Pancreas (tissue), 10 donors: ENCODE results near the gene PCDH15. TPM values are rescaled to one million over a fixed set of nuclear protein-coding genes. Genes with fewer than 3 reads are reported as not detected.

Source experiments
- ATAC-seq, 4 donors: fragments of 200-7000 bp; cut with Tn5 transposase; one replicate each; pipeline versions ENCODE4 v1.8.0 to v1.9.1; 2020; ENCODE audit warnings: mild to moderate bottlenecking in 4 of 4, moderate library complexity in 4 of 4
- DNase-seq, 6 donors: peaks; one replicate each; pipeline ENCODE4 v3.0.0-alpha.2; 2020
- FAIRE-seq: peaks from 2 replicates; lab custom pipeline; 2012; peaks lifted over from hg19 to GRCh38; lab: Jason Lieb, UNC
- H3K27ac ChIP-seq, 4 donors: fragments of 200-600 bp; sonication (generic); 1 replicate in 3 of 4; 2 replicates in 1 of 4; pipeline versions ENCODE4 v1.5.0 to v1.8.0; 2020
- H3K27me3 ChIP-seq, 4 donors: fragments of 200-600 bp; one replicate each; pipeline ENCODE4 v1.8.0; 2021
- H3K36me3 ChIP-seq, 3 donors: fragments of 200-600 bp; sonication (generic) in 1 of 3; one replicate each; pipeline versions ENCODE4 v1.5.0 to v1.8.0; 2020 to 2021
- H3K4me1 ChIP-seq, 3 donors: fragments of 200-600 bp; one replicate each; pipeline ENCODE4 v1.8.0; 2021
- H3K4me3 ChIP-seq, 4 donors: fragments of 200-600 bp; sonication (generic) in 2 of 4; one replicate each; pipeline versions ENCODE4 v1.5.0 to v1.8.0; 2020 to 2021
- H3K9me3 ChIP-seq, 4 donors: fragments of 200-600 bp; one replicate each; pipeline ENCODE4 v1.8.0; 2021
- WGBS, 2 donors: extraction: QIAGEN DNeasy Blood & Tissue Kit; methylation state at CpG; one replicate each; pipeline ENCODE4 v1.1.7; 2013; 5-methylcytosine and 5-hydroxymethylcytosine counted together
- intact Hi-C, 3 donors: fragments of 100-400 bp; cut with DNase I; formaldehyde crosslinking; loops; one replicate each; pipeline versions ENCODE4 v1.11.1 to v1.14.2; 2022
- polyA plus RNA-seq, 2 donors: library from polyadenylated mRNA; stranded (reverse); fragments of 200-250 nt; gene quantifications; one replicate each; pipeline ENCODE4 v1.2.3, GENCODE V29; 2013
- total RNA-seq, 6 donors: library from RNA; stranded (reverse); fragmentation: NEBNext Ultra II Directional in 4 of 6; extraction: Animal tissue kit (Norgen Biotek cat#: 25700) in 4 of 6; gene quantifications; one replicate each; pipeline versions ENCODE4 v1.2.1 to v1.2.4, GENCODE V29; 2021 to 2023
- TF ChIP-seq, protein P1 (sequence below), 4 donors: fragments of 200-600 bp; sonication (generic) in 3 of 4; IDR thresholded peaks; one replicate each; pipeline versions ENCODE4 v1.5.0 to v1.8.0; 2021; ENCODE audit warnings: antibody characterized with exemption in 4 of 4
- donor health status: healthy with polysubstance abuse.
- donor health status: DM: no; HTN: no; CAD: no; lungs with moderate emphysema.
- donor health status: DM: no; HTN: no; CAD: no.
- donor health status: control.
- donor health status: control.
- donor health status: Bipolar disorder and iron deficiency.
- donor health status: DM: yes; HTN: yes; CAD: no.
- donor health status: DM: no; HTN: no; CAD: no.
- donor health status: DM: no; HTN: no; CAD: no.
- donor health status: DM: yes; HTN: yes; CAD: no.

PCDH15 gene
- total and polyA plus RNA-seq, 8 donors: 0.31 TPM; not detected in 7

DNA sequence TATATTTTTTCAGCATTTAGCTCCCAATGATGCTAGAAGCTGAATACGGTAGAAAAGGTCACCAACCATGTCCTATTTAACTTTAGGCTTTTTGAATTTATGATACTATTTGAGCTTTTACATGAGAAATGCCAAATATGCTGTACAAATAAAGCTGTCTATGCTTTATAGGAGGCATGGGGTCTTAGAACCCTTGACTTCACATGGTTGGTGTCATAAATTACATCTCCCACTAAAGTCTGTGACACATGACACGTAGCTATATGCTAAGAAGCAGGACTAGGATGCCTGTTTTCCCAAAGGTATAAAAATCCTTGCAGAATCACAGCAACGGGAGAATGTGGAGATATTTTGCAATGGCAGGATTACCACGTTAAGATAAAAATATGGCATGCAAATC, 960.4 kb downstream of the PCDH15 start:
- Histone ChIP-seq H3K4me1 (no peaks in the 10 kb centered on the region), H3K9me3 (no peaks in the 10 kb centered on the region), H3K27ac (no peak overlapping the region), H3K27me3 (no peaks in the 10 kb centered on the region), H3K4me3 (no peak overlapping the region), H3K36me3 (no peaks in the 10 kb centered on the region)
- no peak for DNase-seq
- TF ChIP-seq, protein P1, sequence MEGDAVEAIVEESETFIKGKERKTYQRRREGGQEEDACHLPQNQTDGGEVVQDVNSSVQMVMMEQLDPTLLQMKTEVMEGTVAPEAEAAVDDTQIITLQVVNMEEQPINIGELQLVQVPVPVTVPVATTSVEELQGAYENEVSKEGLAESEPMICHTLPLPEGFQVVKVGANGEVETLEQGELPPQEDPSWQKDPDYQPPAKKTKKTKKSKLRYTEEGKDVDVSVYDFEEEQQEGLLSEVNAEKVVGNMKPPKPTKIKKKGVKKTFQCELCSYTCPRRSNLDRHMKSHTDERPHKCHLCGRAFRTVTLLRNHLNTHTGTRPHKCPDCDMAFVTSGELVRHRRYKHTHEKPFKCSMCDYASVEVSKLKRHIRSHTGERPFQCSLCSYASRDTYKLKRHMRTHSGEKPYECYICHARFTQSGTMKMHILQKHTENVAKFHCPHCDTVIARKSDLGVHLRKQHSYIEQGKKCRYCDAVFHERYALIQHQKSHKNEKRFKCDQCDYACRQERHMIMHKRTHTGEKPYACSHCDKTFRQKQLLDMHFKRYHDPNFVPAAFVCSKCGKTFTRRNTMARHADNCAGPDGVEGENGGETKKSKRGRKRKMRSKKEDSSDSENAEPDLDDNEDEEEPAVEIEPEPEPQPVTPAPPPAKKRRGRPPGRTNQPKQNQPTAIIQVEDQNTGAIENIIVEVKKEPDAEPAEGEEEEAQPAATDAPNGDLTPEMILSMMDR (IDR thresholded peaks at IDR 0.05): no peak
- FAIRE-seq: no peak
- ATAC-seq: no peak
- 37 to 45% methylated on average over 4 of the region's 4 CpGs for WGBS, 2 donors
- intact Hi-C loops: no loop called here

DNA sequence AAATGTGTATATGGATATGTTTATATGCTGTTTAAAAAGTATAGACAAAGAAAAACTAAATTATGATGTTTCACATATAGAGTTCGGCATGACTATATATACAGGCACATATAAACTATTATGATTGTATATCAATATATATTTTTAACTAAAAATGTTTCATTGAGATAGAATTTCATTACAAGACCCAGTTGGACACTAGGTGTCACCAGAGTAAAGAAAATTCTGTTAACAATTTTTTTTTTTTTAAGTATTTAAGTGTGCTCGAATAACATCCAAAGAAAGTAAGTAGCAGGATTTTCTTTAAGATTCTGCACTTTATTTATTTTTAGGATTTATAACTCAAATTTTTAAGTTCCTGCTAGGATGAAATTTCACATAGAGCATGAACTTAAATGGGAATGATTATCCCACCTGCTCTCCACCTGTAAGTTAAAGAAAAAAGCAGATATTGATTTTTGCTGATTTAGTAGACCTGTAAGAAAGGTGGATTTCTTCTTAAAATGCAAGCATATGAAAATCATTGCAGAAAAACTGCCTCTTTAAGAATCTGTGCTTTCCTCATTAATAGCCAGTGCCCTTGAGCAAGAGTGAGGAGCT, 961.5 kb downstream of the PCDH15 start:
- intact Hi-C loops: no loop called here
- H3K4me1 ChIP-seq: no peaks in the 10 kb centered on the region
- no peaks in the 10 kb centered on the region for H3K27me3 ChIP-seq
- no peak overlapping the region for H3K27ac ChIP-seq
- 15 to 17% methylated on average over 2 of the region's 2 CpGs for WGBS, 2 donors
- H3K36me3 ChIP-seq: no peaks in the 10 kb centered on the region
- H3K9me3 ChIP-seq: no peaks in the 10 kb centered on the region
- TF ChIP-seq, protein P1 (IDR thresholded peaks at IDR 0.05): peak in 2 of 4 donors; percentile 24 to 34
- no peak overlapping the region for H3K4me3 ChIP-seq
- FAIRE-seq (peak; percentile 95), DNase-seq (no peak), ATAC-seq (no peak)

DNA sequence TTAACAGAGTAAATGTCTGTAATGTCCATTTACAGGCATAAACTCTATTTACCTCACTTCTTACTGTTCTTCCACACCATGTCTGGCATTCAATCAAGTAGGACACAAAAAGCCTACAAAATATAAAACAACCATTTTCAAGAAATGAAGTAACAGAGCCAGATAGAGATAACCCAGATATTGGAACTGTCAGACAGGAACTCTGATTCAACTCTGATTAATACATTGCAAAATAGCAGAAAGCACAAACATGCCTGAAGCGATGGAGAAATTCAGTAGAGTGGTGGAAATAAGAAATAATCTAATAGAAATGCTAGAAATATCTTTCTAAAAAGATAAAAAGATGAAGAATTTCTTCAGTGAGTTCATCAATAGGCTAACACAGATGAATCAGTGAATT, 964.4 kb downstream of the PCDH15 start:
- no peaks in the 10 kb centered on the region for H3K4me1 ChIP-seq
- H3K4me3 ChIP-seq: no peak overlapping the region
- intact Hi-C loops: no loop called here
- DNase-seq: no peak
- ATAC-seq: no peak
- no peak for FAIRE-seq
- H3K27ac ChIP-seq: no peak overlapping the region
- no peaks in the 10 kb centered on the region for H3K9me3 ChIP-seq
- no peaks in the 10 kb centered on the region for H3K27me3 ChIP-seq
- 80 to 95% methylated on average over 1 of the region's 1 CpG for WGBS, 2 donors
- TF ChIP-seq, protein P1 (IDR thresholded peaks at IDR 0.05): no peak
- H3K36me3 ChIP-seq: no peaks in the 10 kb centered on the region

DNA sequence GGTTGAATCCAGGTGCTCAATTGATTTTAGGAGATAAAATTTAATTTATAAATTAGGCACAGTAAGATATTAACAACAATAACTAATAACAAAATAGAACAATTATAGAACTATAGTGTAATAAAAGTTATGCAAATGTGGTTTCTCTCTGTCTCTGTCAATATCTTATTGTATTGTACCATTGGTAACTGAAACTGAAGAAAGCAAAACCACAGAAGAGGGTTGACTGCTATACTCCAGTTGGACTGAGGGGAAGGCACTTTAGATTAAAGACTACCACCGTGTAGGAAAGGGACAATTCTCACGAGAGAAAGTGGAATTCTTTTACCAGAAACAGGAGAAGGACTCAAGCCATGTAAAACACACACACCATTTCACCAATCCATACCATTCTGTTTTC, 967.1 kb downstream of the PCDH15 start:
- H3K27me3 ChIP-seq: no peaks in the 10 kb centered on the region
- no peaks in the 10 kb centered on the region for H3K4me1 ChIP-seq
- DNase-seq (no peak), ATAC-seq (no peak), FAIRE-seq (no peak)
- no peaks in the 10 kb centered on the region for H3K36me3 ChIP-seq
- TF ChIP-seq, protein P1 (IDR thresholded peaks at IDR 0.05): no peak
- 30 to 50% methylated on average over 2 of the region's 2 CpGs for WGBS, 2 donors
- no peak overlapping the region for H3K4me3 ChIP-seq
- no peak overlapping the region for H3K27ac ChIP-seq
- no peaks in the 10 kb centered on the region for H3K9me3 ChIP-seq
- intact Hi-C loops: no loop called here

DNA sequence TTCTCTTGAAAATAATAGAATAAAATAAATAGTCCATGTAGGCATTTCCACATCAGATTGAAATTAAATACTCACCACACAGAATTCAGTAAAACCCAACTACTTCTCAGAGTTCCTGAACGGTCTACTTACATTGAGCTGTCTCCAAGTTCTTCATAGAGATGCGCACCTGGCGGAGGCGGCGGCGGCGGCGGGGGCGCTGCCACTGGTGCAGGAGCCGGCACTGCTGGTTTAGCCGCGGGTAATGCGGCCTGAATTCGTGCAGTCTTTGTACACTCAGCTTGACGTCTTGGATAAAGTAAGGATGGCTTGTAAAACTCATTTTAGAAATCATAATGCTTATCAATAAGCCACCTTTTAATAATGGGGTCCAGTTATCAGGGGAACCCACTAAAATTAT, 973.8 kb downstream of the PCDH15 start:
- Histone ChIP-seq H3K27ac (no peak overlapping the region), H3K27me3 (no peaks in the 10 kb centered on the region), H3K36me3 (no peaks in the 10 kb centered on the region), H3K4me1 (no peaks in the 10 kb centered on the region), H3K4me3 (no peak overlapping the region), H3K9me3 (no peaks in the 10 kb centered on the region)
- WGBS, 2 donors: 82 to 83% methylated on average over 15 of the region's 15 CpGs
- TF ChIP-seq, protein P1 (IDR thresholded peaks at IDR 0.05): no peak
- DNase-seq (no peak), FAIRE-seq (no peak), ATAC-seq (no peak)
- intact Hi-C loops: no loop called here
